A549 (cell line): Measurements from ENCODE around the gene HAO2. TPM values are rescaled to one million over a fixed set of nuclear protein-coding genes. Genes with fewer than 3 reads are reported as not detected.

Experiments used
- ATAC-seq, 2 experiments: fragments of 200-7000 bp in 1 of 2; fragments of >200 bp in 1 of 2; cut with Nextera tagmentation in 1 of 2; cut with Tn5 transposase in 1 of 2; 3 replicates each; pipeline versions ENCODE4 v1.8.0 to v1.9.1; 2018 to 2020; ENCODE audit warnings: mild to moderate bottlenecking in 1 of 2, moderate library complexity in 1 of 2
- CTCF ChIA-PET: fragments of 300-600 bp; sonication (Branson Sonifier 250); formaldehyde crosslinking; extraction: SDS; loops from one replicate; lab custom pipeline; 2021; ENCODE audit warnings: antibody characterized with exemption, inconsistent platforms; lab: Yijun Ruan, JAX
- POLR2A ChIA-PET: fragments of 350-600 bp; formaldehyde crosslinking; extraction: SDS; loops from one replicate; lab custom pipeline; 2021; ENCODE audit warnings: antibody characterized with exemption, inconsistent platforms; lab: Yijun Ruan, JAX
- DNase-seq, 2 experiments: peaks; one replicate each; pipeline versions ENCODE4 v3.0.0 to v3.0.0-alpha.2; 2011 to 2016; ENCODE audit warnings: low read depth in 1 of 2, low spot score in 1 of 2
- FAIRE-seq: peaks from 2 replicates; lab custom pipeline; 2011; peaks lifted over from hg19 to GRCh38; lab: Jason Lieb, UNC
- H3K27ac ChIP-seq, 2 experiments: fragments of >200 bp; sonication (Bioruptor Twin); formaldehyde crosslinking; 3 replicates each; pipeline ENCODE4 v1.5.1; 2016 to 2017
- H3K4me1 ChIP-seq: fragments of >200 bp; sonication (Bioruptor Twin); formaldehyde crosslinking; 3 replicates; pipeline ENCODE4 v1.6.1; 2016
- H3K4me2 ChIP-seq: fragments of >200 bp; sonication (Bioruptor Twin); formaldehyde crosslinking; 3 replicates; pipeline ENCODE4 v1.6.1; 2016
- H3K4me3 ChIP-seq: fragments of >200 bp; sonication (Bioruptor Twin); formaldehyde crosslinking; 3 replicates; pipeline ENCODE4 v1.5.1; 2016
- H3K9me3 ChIP-seq: fragments of >200 bp; sonication (Bioruptor Twin); formaldehyde crosslinking; 3 replicates; pipeline ENCODE4 v1.6.1; 2016
- CBX8 ChIP-seq: fragments of 200-600 bp; sonication (generic); IDR thresholded peaks from 2 replicates; pipeline ENCODE4 v1.6.1; 2016
- CEBPB ChIP-seq, 2 experiments: fragments of >200 bp in 1 of 2; sonication (Bioruptor Twin) in 1 of 2; formaldehyde crosslinking in 1 of 2; IDR thresholded peaks; 2 replicates each; pipeline ENCODE4 v1.6.1; 2012 to 2016
- CHD2 ChIP-seq: fragments of 150-350 bp; IDR thresholded peaks from 2 replicates; pipeline ENCODE4 v1.6.1; 2014; ENCODE audit warnings: low read length; ENCODE audit not compliant: partially characterized antibody
- CHD4 ChIP-seq: fragments of 200-600 bp; sonication (generic); IDR thresholded peaks from 2 replicates; pipeline ENCODE4 v1.6.1; 2016; ENCODE audit warnings: antibody characterized with exemption, mild to moderate bottlenecking, borderline replicate concordance
- E2F6 ChIP-seq: IDR thresholded peaks from 2 replicates; pipeline ENCODE4 v1.6.1; 2012; ENCODE audit warnings: low read depth, borderline replicate concordance
- ELK1 ChIP-seq: fragments of 150-350 bp; IDR thresholded peaks from 2 replicates; pipeline ENCODE4 v1.6.1; 2014; ENCODE audit warnings: low read depth, mild to moderate bottlenecking, low read length
- FOSB ChIP-seq: fragments of 250-450 bp; sonication (Bioruptor Pico); IDR thresholded peaks from 2 replicates; pipeline ENCODE4 v1.5.0; 2020; ENCODE audit warnings: mild to moderate bottlenecking, moderate library complexity
- FOSL2 ChIP-seq, 2 experiments: fragments of 450-650 bp in 1 of 2; fragments of >200 bp in 1 of 2; sonication (Bioruptor Twin) in 1 of 2; formaldehyde crosslinking; IDR thresholded peaks; 2 replicates each; pipeline versions ENCODE4 v1.5.0 to v1.6.1; 2016 to 2020; ENCODE audit warnings: mild to moderate bottlenecking in 1 of 2, moderate library complexity in 1 of 2
- HDAC2 ChIP-seq: fragments of 200-600 bp; sonication (generic); IDR thresholded peaks from 2 replicates; pipeline ENCODE4 v1.6.1; 2016
- HES2 ChIP-seq: fragments of >200 bp; sonication (Bioruptor Twin); formaldehyde crosslinking; IDR thresholded peaks from 2 replicates; pipeline ENCODE4 v1.6.1; 2016
- HOXA7 ChIP-seq: fragments of 250-450 bp; sonication (Bioruptor Pico); IDR thresholded peaks from 2 replicates; pipeline ENCODE4 v1.5.0; 2020; ENCODE audit warnings: mild to moderate bottlenecking, moderate library complexity
- KDM1A ChIP-seq: fragments of 200-600 bp; sonication (generic); IDR thresholded peaks from 2 replicates; pipeline ENCODE4 v1.6.1; 2016; ENCODE audit warnings: low read depth, mild to moderate bottlenecking
- KDM5A ChIP-seq: fragments of 200-600 bp; sonication (generic); IDR thresholded peaks from 2 replicates; pipeline ENCODE4 v1.6.1; 2016; ENCODE audit warnings: antibody characterized with exemption, mild to moderate bottlenecking
- MAX ChIP-seq: IDR thresholded peaks from 2 replicates; pipeline ENCODE4 v1.6.1; 2012
- MAZ ChIP-seq: fragments of 150-350 bp; IDR thresholded peaks from 2 replicates; pipeline ENCODE4 v1.6.1; 2014; ENCODE audit warnings: antibody characterized with exemption, low read depth, low read length, borderline replicate concordance
- MYC ChIP-seq: IDR thresholded peaks from 2 replicates; pipeline ENCODE4 v1.6.1; 2012; ENCODE audit warnings: mild to moderate bottlenecking, inconsistent platforms, low read length, improper control_type of control experiment, borderline replicate concordance
- NFE2L2 ChIP-seq: fragments of 150-350 bp; conservative IDR thresholded peaks from 2 replicates; pipeline ENCODE4 v1.6.1; 2014; ENCODE audit warnings: low read length
- NR3C1 ChIP-seq: fragments of >200 bp; sonication (Bioruptor Twin); formaldehyde crosslinking; IDR thresholded peaks from 3 replicates; pipeline ENCODE4 v1.6.1; 2017
- RARB ChIP-seq: fragments of 250-450 bp; sonication (Bioruptor Pico); IDR thresholded peaks from 2 replicates; pipeline ENCODE4 v1.8.0; 2021; ENCODE audit warnings: mild to moderate bottlenecking, moderate library complexity
- SREBF2 ChIP-seq: fragments of 450-650 bp; IDR thresholded peaks from 2 replicates; pipeline ENCODE4 v1.6.1; 2014; ENCODE audit warnings: mild to moderate bottlenecking, moderate library complexity
- ZFP36 ChIP-seq: fragments of 450-650 bp; IDR thresholded peaks from 2 replicates; pipeline ENCODE4 v1.6.1; 2014; ENCODE audit warnings: borderline replicate concordance; ENCODE audit not compliant: partially characterized antibody
- WGBS: methylation state at CpG from one replicate; pipeline ENCODE4 v1.1.6; 2017; ENCODE audit errors: missing lambda C conversion rate; 5-methylcytosine and 5-hydroxymethylcytosine counted together
- polyA plus RNA-seq, 4 experiments: library from polyadenylated mRNA; depleted of rRNA in 3 of 4; stranded (reverse); fragments of >200 nt; fragmentation: RNase III in 1 of 4; extraction: RNeasy Plus Mini Kit Qiagen cat#74134 plus additional on column Dnase treatment in 1 of 4; gene quantifications; 2 replicates in 3 of 4; 3 replicates in 1 of 4; pipeline ENCODE4 v1.2.3, GENCODE V29; 2011 to 2017
- TF ChIP-seq, protein P1 (sequence below): fragments of 250-450 bp; sonication (Bioruptor Pico); IDR thresholded peaks from 2 replicates; pipeline ENCODE4 v1.5.0; 2021; ENCODE audit warnings: mild to moderate bottlenecking, moderate library complexity, borderline replicate concordance

Gene HAO2
- polyA plus RNA-seq, 2 of the 4 experiments (the other 2 are of a cell fraction) = 0.05 to 0.10 TPM

GRCh38 chr1:119380983-119381662 is 12.5 kb downstream of the HAO2 start:
- Histone ChIP-seq H3K4me3 (no peak overlapping the region), H3K4me1 (no peaks in the 10 kb centered on the region)
- WGBS = 80% methylated on average over 5 of the region's 5 CpGs
- no peak for FAIRE-seq
- TF ChIP-seq ELK1 (no peak), KDM1A (no peak), MYC (no peak), MAZ (no peak), CEBPB (IDR thresholded peaks at IDR 0.05) (no peak)
- TF ChIP-seq, all 56 proteins: peak for 0
- Histone ChIP-seq H3K27ac (no peak overlapping the region), H3K4me2 (no peak overlapping the region), H3K9me3 (no peaks in the 10 kb centered on the region)
- CTCF ChIA-PET = no interaction called here
- no peak for DNase-seq
- no peak for ATAC-seq
- POLR2A ChIA-PET = no interaction called here

DNA sequence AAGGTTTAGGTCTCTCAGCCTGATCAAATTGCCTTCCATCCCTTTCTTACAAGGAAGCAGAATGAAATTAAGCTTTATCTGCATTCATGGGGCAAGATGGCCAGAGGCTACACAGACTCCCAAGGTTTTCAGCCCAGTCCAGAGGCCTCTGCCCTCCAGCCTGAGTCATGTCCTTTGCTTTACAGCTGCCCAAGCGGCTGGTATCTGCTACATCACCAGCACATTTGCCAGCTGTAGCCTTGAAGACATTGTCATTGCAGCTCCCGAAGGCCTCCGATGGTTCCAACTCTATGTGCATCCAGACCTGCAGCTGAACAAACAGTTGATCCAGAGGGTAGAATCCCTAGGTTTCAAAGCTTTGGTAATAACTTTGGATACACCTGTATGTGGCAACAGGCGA is 16.0 kb downstream of the HAO2 start:
- Histone ChIP-seq H3K4me1 (no peaks in the 10 kb centered on the region), H3K4me2 (no peak overlapping the region), H3K27ac (no peak overlapping the region)
- FAIRE-seq = no peak
- no peak for TF ChIP-seq HES2
- no peak for TF ChIP-seq FOSB (CRISPR knock-in tag)
- no peak for TF ChIP-seq SREBF2
- no peak for TF ChIP-seq NFE2L2
- TF ChIP-seq KDM5A = no peak
- TF ChIP-seq CHD4 = no peak
- TF ChIP-seq RARB (CRISPR knock-in tag) = no peak
- TF ChIP-seq HDAC2 = no peak
- no peak for TF ChIP-seq KDM1A
- no peak for TF ChIP-seq CEBPB (IDR thresholded peaks at IDR 0.05)
- TF ChIP-seq, protein P1, sequence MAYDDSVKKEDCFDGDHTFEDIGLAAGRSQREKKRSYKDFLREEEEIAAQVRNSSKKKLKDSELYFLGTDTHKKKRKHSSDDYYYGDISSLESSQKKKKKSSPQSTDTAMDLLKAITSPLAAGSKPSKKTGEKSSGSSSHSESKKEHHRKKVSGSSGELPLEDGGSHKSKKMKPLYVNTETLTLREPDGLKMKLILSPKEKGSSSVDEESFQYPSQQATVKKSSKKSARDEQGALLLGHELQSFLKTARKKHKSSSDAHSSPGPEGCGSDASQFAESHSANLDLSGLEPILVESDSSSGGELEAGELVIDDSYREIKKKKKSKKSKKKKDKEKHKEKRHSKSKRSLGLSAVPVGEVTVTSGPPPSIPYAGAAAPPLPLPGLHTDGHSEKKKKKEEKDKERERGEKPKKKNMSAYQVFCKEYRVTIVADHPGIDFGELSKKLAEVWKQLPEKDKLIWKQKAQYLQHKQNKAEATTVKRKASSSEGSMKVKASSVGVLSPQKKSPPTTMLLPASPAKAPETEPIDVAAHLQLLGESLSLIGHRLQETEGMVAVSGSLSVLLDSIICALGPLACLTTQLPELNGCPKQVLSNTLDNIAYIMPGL (CRISPR knock-in tag) = no peak
- no peak for TF ChIP-seq HOXA7 (CRISPR knock-in tag)
- TF ChIP-seq CBX8 = no peak
- TF ChIP-seq CHD2 = no peak
- TF ChIP-seq NR3C1 = no peak
- no peak for TF ChIP-seq E2F6
- no peak for TF ChIP-seq MAX
- TF ChIP-seq ZFP36 = no peak
- no peak for TF ChIP-seq FOSL2 (IDR thresholded peaks at IDR 0.05)
- TF ChIP-seq FOSL2 (CRISPR knock-in tag; IDR thresholded peaks at IDR 0.05) = no peak
- TF ChIP-seq, all 56 proteins: peak for 0
- H3K9me3 ChIP-seq = no peaks in the 10 kb centered on the region
- H3K4me3 ChIP-seq = no peak overlapping the region
- CTCF ChIA-PET = interaction anchor here (1.2 kb wide), 1 partner anchor 17 kb away, joined by 3 read pairs; no protein-coding TSS in a partner anchor
- no peak for DNase-seq
- no peak for ATAC-seq
- POLR2A ChIA-PET = no interaction called here
- WGBS = 82% methylated on average over 2 of the region's 4 CpGs
